Activated CD8-positive, alpha-beta memory T cell treated with anti-CD3 and anti-CD28 coated beads, Interleukin-2, amount 50 U/mL, for 4 hours (primary cell): ENCODE results near the gene MPPED1.

Experiments
- DNase-seq: peaks from one replicate; pipeline ENCODE4 v3.0.0-alpha.2; 2020

MPPED1 gene

DNA sequence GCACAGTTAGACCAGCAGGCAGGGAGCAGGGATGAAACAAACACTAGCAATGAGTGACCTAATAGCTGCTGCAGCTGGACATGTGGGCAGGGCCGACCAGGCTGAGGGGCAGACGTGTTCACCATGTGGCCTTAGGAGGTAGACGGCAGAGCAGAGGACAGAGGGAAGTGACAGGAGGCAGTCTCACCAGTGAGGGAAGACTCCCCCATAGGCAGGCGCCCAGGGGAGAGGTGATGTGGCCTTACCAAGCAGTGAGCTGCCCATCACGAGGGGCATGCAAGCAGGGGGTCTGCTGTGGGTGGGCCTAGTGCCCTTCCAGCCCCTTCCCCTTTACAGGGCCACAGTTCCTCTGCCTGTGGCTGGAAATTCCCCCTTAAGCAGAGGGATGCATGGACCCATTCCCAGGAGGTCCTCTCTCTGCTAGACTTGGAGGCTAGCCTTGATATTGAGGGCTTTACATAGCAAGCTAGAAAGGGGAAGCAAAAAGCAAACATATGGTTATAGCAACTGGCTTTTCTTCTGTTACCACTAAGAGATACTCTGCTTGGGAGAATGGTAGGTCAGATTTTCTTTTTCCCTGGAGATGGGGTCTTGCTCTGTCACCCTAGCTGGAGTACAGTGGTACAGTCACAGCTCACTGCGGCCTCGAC lies 67.6 kb downstream of the MPPED1 start:
- no peak for DNase-seq

DNA sequence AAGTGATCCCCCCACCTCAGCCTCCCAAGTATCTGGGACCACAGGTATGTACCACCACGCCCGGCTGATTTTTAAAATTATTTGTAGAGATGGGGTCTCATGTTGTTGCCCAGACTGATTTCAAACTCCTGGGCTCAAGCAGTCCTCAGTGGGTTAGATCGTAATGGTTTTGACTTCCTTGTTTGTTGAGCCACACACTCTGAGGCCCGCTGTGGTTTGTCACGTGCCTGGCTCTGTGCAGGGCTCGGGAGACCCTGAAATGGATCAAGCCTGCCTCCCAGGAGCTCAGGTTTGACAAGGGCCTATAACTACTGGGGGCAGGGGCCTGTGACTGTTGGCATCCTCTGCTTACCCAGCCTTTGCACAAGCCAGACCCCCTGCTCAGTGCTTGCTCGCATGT lies 68.1 kb downstream of the MPPED1 start:
- no peak for DNase-seq

DNA sequence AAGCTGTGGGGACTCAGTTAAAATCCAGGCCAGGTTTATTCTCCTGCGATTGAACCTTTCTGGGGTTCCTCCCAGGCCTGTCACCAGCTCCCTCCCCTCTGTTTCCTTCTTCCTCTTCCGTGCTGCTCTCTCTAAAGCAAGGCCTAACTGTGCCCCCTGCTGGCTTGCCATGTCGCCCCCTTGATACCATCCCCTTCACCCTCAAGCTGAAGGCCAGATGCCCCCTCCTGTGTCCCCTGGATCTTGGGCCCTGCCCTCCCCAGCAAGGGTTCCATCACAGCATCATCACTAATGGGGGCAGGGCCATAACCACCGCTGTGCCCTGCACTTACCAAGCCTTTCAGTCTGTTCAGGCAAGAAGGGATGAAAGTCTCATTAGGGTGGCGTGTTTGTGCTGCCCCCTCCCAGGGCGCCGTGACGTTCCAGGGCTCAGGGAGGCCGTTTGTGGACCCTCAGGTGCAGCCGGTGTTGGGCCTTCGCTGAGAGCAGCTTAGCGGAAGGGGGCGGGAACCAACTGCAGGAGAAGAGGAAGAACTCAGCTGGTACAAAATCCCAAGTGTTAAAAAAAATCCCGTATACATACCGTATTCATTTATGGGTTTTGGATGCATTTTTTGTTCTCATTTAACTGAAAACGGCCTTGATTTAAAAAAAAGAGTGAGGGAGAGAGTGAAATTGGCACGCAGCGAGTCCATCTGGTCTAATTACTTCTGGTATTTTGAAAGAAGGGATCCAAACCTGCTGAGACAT lies 69.9 kb downstream of the MPPED1 start:
- no peak for DNase-seq

DNA sequence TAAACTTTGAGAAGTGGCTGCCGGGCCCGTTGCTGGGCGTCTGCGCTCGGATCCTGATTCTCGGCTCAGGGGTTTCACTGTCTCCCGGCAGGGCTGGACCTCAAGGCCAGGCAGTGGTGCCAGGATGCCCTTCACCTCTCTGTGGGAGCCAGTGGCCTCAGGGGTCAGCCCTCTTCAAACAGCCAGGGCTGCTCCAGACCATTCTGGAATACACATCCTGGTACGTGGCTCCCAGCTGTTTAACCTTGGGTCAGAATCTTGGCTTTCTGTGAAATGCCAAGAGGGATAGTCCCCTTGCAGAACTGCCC lies 70.5 kb downstream of the MPPED1 start:
- no peak for DNase-seq

DNA sequence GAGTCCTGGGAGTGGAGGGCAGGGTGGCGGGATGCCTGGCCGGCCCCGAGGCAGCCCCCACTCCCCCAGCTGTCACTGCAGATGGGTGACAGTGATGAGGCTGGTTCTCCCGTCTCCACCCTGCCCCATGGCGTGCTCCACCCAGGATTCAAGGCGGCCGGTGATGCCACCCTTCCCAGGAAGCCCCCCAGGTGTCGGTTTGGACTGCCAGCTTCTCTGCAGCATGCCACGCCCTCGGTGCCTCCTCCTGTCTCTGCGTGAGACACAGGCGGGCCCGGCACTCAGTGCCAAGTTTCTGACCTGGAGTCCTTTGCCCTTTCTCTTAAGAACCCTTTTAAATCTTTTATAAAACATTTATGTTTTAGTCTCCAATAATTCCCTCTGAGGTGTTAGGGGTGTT lies 71.5 kb downstream of the MPPED1 start:
- DNase-seq = no peak

DNA sequence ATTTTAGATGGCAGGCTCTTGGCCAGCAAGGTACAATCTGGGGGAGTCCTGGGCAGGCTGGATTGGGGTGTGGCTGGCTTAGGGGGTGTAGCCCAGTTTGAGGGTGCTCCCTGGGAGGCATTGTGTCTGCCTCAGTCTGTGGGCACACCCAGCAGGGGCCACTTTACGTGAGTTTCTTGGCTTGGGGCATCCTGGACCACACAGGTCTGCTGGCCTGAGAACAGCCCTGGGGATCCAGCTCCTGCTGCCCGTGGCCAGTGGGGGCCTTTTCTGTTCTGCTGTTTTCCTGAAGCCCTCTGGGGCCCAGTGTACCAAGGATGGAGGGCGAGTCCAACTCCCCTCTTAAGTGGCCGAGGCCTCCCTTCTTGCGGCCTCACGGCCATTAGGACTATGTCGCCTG lies 71.9 kb downstream of the MPPED1 start:
- no peak for DNase-seq

DNA sequence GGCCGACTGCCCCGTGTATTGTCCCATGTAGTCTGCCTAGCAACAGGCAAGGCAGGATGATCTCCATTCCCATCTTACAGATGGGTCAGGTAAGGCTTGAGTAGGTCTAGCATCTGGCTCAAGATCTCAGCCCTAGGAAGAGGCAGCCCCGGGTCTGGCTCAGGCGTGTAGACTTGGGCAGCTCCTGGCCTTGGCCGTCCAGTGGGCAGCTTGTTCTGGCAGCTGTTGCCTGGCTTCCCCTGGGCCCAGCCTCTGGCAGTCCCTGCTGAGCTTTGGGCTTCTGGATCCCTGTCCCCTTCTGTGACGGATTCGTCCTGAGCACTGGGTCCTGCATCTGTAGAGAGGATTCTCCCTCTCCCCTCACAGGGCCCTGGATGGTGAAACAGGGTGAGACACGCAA lies 72.4 kb downstream of the MPPED1 start:
- DNase-seq = no peak

DNA sequence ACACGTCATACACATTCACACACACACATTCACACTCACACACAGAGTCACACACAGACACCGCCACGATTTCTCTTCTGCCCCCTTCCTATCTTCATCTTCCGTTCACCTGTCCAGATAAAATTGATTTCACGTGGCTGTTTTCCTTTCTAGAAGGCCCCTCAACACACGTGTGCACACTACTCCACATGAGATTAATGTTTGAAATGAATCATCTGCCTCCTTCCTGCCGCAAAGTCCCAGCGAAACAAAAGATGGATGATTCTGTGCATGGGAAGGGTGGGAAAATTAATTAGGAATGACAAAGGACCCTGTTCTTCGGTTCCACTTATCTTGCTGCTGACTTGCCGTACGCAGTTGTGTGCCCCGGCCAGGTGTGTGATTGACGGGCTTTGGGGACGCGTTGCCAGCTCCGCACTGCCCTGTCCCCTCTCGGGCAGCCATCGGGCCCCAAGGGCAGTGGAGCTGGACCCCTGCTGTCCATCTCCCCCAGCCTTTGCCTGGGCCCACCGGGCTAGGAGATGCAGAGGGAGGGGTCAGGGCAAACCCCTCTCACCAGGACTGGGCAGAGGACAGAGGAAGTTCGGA lies 73.8 kb downstream of the MPPED1 start:
- no peak for DNase-seq

DNA sequence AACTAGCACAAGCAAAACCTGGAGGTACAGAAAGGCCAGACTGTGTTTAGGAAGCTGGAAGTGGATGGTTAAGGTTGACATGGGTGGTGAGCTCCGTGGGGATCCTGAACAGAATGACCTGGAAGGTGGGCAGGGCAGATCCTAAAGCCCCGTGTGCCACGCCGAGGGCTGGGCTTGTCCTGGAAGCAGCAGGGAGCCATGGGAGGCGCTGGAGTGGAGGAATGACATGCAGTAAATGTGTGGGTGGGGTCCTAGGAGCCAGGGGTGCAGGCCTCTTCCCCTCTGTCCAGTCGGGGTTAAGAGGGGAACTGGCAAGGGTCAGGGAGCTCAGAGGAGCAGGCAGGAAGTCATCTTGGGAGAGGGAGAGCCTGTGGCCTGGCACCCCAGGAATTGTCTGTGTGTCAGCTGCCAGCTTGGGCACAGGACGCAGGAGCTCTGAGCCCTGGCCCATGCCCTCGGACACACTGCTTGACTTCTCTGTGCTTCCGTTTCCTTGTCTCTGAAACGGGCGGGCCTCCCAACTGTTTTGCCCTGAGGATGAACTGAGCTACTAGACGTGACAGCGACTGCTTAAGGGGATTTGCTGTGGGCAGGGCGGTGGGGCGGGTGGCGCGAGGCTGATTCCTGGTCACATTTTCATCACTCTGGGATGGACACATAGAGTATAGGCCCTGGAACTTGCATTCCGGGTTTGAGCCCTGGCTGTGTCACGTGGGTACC lies 75.7 kb downstream of the MPPED1 start:
- DNase-seq = no peak

DNA sequence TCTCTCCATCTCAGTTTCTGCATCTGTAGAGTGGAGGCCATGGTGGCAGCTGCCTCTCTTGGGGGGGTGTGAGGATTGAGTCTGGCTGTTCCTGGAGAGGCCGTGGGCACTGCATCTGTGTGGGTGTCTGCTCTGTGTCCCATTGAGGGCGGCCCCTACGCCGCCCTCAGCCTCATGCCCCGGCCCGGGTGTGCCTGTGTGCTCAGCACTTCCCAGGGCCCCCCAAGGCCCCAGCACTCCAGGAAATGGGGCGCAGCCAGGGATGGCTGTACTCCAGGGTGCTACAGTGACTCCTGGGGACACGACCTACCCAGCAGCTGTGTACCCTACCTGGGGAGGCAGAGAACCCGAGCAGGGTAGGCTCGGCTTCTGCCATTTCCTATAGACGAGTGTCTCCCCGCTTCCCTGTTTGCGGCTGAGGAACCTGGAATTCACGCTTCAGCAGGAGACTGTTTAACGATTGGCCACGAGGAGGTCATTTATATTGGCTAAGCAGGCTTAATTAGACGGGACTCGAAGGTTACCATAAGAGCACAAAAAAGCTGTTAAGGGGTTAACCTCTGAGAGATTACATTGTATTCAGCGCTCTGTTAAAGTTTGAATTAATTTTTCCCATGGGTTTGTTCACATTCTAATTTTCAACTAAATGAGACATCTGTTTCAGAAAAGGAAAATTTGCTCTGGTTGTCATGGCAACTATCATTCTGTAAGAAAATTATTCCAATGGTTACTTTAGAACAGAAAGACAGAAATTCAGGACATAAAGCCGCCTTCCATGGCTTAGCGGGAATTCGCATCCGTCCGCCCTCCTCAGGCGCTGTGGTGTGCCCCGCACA lies 76.4 kb downstream of the MPPED1 start:
- no peak for DNase-seq

DNA sequence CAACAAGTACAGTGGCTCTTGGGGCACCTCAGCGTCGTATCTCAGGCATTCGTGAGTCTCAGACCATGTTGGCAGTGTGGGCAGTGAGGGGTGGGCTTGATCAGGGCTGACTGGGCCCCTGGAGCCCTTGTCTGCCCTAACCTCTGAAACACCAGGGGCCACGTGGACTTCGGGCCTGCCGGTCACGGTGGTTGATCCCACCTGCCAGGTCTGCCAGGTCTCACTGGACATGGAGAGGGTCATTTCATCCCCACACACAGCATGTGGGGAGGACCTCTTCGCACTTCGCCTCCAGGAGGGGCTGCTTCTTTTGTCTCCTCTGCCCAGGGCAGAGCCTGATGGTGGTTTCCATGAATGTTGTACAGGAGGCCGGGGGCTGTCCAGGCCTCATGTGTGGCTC lies 77.1 kb downstream of the MPPED1 start:
- DNase-seq = no peak

DNA sequence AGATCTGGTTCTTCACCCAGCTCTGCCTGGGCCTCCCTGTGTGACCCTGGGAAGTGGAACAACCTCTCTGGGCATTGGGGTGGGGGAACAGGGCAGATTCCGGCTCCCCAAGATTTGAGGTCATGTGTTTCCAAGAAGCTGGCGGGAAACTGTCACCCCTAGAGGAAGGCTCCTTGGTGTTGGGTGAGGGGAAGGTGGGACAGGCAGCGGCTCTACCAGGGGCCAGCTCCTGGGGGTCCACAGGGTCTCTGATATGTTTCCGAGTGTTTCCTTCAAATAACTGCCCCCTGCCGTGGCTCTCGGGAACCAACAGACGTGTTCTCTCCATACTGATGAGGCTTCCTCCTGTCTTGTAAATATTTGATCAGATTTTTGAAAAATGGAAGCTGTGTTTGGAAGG lies 78.5 kb downstream of the MPPED1 start:
- no peak for DNase-seq

DNA sequence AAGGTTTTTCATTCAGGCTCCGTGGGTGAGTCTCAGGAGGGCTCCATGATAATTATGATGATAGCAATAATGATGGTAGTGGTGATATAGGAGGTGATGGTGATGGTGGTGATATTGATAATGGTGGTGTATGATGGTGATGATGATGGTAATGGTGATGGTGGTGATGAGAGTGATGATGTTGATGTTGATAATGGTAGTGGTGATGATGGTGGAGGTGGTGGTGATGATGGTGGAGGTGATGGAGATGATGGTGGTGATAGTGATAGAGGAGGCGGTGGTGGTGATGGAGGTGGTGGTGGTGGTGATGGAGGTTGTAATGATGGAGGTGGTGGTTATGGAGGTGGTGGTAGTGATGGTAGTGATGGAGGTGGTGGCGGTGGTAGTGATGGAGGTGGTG lies 79.4 kb downstream of the MPPED1 start:
- no peak for DNase-seq

DNA sequence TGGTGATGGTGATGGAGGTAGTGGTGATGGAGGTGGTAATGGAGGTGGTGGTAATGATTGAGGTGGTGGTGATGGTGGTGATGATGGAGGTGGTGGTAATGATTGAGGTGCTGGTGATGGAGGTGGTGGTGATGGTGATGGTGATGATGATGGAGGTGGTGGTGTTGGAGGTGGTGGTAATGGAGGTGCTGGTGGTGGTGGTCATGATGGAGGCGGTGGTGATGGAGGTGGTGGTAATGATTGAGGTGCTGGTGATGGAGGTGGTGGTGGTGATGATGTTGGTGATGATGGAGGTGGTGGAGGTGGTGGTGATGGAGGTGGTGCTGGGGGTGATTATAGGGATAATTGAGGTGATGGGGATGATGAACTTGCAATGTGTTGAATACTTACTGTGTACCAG lies 79.9 kb downstream of the MPPED1 start:
- DNase-seq = no peak

DNA sequence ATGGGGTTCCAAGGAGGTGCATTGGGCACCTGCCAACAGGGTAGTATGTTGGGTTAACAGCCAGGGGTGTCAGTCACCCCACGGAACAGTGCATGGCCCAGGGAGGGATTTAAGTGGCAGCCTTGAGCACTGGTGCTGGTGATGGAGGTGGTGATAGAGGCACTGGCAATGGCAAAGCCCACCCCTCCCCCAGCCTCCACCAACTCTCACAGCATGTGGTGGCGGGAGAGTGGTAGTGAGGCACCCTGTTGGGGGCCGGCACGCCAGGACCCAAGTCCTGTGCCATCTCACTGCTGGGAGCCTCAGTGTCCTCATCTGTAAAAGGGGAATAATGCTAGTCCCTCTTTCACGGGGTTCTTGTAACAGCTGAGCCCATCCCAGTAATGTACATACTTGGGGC lies 81.5 kb downstream of the MPPED1 start:
- DNase-seq = no peak

DNA sequence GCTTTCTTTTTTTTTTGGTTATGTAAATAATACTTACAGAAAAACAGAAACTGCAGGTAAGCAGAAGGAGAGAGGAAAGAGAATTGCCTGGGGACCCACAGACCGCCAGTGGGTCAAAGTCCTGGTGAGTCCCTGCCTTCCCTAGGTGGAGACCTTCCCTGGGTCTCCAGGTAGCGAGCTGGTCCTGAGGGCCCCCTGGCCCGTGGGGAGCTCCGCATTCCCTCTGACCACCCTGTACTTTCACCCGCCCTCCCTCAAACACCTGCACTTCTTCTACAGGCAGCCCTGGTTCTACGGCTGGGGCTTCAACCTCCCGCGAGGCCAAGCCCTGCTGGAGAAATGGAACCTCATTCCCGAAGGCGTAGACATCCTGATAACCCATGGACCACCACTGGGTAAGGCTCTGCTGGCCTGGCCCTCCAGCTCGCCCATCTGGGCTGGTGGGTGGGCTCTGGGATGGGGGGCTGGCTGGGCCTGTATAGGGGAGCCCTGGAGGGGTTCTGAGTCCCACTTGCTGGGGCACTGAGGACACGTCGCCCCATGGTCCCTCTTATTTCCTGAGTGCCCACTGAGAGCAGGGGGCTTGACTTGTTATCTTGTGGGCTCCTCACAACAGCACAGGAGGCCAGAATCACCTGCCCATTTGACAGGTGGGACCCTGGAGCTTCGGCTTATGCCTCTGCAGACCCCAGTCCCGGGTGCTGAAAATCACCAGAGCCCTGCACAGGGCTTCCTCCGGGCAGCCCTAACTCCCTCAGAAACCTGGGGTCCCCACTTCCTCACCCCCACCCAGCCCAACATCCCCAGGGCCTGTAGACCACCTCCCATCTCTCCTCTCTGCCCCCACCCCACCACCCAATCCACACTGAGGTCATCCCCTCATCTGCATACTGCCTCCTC lies 86.4 kb downstream of the MPPED1 start:
- no peak for DNase-seq

DNA sequence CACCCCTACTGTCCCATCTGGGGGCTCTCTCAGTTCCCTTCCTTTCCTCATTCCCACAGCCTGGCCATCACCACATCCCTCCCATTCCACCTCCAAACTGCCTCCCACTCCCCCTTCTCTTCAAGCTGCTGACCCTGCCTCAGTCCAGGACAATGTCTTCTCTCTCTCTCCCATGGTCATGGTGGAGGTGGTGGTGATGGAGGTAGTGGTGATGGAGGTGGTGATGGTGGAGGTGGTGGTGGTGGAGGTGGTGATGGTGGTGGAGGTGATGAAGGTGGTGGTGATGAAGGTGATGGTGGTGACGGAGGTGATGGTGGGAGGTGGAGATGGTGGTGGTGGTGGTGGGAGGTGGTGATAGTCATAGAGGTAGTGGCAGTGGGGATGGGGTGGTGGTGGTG lies 87.0 kb downstream of the MPPED1 start:
- no peak for DNase-seq

DNA sequence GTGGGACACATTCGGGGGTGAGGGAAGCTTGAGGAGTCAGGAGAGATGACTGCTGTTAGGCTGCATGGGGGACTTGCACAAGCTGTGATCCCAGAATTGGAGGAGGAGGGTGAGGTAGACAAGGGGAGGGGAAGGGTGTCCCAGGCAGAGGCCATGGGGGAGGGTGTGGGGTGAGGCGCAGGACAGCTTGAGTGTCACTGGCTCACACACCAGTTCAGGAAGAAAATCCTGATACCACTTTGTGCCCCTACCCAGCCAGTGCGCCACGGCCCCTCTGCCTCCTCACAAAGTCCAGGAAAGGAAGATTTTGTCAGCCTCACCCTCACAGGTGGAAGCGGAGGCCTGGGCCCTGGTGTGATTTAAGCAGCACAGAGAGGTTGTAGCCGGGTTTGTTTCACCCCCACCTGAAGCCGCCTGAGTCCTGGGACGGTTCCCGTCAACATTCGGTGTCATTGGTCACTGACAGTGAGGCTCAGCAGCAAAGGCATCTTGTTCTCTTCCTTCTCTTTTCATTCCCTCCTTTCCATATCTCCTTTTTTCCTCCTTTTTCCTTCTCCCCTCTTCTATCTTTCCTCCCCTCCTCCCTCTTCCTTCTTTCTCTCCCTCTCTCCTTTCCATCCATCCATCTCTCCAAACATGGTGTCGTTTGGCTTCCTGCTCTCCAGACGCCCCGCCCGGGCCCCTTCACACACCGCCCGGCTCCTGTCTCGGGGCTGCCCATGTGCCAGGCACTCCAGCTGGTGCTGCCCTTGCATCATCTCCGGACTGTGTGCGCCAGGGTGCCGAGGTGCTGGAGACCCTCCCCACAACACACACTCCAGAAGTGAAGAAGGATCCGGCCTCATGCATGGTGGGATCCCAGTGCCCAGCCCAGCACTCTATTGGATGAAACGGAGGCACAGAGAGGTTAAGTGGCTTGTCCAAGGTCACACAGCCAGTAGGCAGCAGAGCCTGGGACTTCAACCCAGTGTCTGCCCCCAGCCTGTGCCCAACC lies 89.3 kb downstream of the MPPED1 start:
- DNase-seq = no peak

DNA sequence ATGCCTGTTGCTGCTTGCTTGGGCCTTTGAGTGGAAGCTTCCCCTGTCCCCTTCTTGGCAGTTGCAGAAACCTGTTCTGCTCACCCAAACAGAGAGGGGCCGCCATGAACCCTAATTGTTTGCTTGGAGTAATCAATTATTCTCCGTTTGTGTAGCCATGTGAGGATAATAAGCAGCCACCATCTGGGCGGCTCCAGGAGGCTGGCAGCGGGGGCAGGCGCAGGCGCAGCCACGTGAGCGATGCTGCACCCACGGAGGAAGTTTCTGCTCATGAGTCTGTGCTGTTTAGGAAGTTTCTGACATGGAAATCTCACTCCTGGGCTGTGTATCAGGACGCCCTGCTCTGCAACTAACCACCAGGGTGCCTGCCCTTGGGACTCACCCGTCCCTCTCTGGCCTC lies 90.1 kb downstream of the MPPED1 start:
- no peak for DNase-seq

DNA sequence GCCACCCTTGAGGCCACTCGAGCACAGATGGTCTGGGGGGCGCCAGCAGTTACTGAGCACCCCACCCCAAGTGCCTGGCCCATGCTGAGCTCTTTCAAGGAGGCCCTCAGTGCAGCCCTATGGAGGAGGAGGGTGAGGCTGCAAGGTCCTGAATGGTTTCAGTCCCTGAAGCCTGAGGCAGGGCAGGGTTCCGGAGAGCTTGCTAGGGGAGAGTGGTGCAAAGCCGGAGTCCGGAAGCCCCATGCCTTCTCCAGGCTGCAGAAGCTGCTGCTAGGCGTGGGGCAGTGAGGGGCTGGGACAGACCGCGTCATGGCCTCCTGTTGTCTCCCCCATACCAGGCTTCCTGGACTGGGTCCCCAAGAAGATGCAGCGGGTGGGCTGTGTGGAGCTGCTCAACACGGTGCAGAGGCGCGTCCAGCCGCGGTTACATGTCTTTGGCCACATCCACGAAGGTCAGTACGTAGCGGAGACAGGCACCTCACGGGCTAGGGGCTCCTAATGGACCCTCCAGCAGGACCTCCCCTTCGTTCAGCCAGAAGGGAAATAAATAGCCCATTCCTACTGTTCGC lies 90.6 kb downstream of the MPPED1 start:
- no peak for DNase-seq
